SKM-1 treated with dmso at 0.1 percent for 144 hours (cell line): ENCODE measurements around the gene SLC39A11.
A peak's percentile ranks its signal among the peaks of the same experiment; 100 is the strongest.
"Not testable (repeated sequence)": the region's sequence is repeated elsewhere in the genome, so short reads cannot be mapped to it uniquely, and the experiment has no call there.

ENCODE experiments used
- DNase-seq: peaks from one replicate; lab custom pipeline; 2025; ENCODE audit not compliant: unreplicated experiment; lab: John Stamatoyannopoulos, UW

The SLC39A11 gene

DNA sequence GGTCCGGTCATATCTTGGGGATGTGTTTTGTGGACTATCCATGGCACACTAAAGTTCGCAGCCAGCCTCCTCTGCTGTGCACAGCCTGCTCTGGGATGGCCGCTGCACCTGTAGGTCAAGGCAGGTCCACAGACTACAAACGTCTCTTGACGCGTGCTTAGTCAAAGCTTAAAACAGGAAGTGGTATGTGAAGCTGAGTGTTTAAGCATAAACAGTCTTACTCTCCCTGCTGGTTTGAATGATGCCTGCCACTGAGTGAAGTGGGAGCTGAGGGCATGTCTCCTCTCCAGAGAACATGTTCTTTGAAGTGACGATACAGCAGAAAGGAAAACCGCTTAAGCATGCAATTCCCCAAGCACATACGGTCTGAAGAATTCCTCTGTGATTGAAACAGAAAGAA lies 365.6 kb downstream of the SLC39A11 start:
- DNase-seq: no peak

DNA sequence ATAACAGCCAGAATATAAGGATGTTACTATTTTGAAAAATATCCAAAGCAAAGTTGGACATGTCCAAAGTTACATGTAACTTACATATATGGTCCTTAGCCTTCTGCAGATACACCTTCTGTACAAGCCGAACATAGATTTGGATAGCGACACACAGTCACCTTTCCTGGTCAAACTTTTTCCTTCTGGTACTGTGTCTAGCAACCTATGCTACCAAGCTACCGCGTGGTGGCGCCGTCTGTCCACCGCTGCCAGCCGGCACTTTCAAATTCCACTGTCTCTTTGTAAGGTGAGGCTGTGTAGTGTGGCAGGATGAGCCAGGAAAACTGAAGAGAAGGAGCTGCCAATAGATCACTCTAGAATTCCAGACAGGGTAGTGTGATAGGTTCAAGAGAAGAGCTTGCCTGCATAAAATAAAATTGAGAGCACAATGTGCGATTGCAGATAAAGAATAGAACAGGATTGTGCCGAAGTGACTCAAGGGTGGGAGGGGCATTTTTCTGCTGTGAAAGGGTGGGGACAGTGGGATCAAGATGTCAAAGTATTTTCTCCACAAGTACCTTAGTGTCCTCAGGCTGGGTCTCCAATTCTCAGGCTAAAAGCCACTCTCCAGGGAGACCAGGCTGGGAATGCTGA lies 366.9 kb downstream of the SLC39A11 start:
- no peak for DNase-seq

DNA sequence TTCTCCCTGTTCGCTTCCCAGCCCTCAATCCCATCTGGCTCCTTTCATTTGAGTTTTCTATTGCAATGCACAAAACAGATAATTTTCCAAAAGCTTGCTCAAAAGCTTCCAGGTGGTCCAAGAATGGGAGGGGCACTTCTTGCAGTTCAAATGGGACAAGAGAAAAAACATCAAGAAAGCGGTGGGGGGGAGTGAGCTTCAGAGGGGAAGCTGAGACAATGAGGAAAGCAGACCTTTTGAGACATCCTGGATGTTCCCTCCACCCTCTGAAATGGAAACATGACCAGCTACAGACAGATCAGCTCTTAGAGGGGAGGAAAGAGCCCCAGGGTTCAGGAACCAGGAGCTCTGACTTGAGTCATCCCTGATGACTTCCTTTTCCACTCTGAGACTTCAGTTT lies 368.2 kb downstream of the SLC39A11 start:
- no peak for DNase-seq

DNA sequence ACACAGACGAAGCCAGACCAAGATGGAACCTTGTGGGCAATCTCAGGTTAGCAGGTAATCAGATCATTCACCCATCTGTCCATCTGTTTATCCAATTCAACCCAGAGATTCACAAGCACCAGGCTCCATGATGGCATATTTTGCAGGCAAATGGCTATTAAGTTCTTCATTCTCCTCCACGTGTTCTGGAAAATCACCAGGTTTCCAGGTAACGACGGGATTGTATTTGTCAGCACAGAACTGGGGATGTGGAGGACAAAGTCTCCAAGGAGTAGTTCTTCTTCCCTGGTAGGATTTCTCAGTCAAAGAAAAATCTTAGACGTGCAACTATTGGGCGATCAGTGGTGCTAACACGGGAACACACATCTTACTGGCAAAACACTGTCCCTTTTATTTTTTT lies 368.8 kb downstream of the SLC39A11 start:
- DNase-seq: no peak

DNA sequence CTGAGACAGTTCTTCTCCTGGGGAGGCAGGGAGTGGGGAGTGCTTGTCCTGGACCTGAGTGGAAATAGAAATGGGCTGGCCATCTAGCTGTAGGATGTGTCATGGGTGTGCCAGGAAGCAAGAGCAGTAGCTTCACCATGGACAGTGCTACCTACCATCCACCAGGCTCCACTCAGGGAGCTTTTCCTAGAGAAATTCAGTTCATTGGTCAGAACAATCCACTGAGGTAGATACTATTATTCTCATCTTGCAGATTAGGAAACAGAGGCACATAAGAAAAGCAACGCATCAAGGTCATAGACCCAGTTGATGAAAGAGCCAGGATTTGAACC lies 372.0 kb downstream of the SLC39A11 start:
- DNase-seq: no peak

DNA sequence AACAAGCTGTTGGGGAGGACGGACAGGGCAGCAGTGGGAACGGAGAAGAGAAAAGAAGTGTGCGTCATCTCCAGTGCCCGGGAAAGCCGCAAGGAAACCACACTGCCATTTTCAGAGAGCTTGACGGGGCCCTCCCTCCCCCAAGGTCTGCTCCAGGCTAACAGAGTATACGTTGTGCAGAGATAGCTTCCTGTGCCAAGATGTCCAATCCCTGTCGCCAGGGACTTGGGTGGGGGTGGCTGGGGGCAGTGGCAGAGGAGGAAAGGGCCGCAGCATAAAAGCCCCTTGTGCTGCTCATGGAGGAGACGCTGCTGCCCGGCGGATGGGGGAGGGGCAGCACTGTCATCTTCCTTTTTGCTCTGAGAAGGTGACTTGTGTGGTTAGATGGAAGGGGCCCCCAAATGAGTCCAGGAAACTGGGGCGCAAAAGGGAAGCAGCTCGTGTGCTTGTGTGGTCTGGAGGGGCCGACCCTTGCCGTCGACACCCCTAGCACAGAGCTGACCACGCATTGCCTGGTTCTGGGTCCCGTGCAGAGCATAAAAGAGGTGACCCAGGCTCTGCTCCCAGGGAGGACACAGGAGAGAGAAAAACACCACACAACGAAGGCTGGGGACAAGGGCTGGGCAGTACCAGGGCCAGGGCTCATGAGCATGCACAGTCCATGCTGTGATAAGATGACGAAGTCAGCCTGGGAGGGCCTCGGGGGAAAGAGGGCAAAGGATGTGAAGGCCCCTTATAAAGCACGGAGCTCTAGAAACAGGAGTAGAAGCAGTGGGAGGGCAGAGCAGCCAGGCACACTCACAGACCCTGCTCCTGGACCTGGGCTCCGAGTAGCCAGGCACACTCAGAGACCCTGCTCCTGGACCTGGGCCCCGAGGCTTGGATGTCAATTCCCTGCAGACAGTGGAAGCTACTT lies 372.7 kb downstream of the SLC39A11 start:
- peak; percentile 78 for DNase-seq

DNA sequence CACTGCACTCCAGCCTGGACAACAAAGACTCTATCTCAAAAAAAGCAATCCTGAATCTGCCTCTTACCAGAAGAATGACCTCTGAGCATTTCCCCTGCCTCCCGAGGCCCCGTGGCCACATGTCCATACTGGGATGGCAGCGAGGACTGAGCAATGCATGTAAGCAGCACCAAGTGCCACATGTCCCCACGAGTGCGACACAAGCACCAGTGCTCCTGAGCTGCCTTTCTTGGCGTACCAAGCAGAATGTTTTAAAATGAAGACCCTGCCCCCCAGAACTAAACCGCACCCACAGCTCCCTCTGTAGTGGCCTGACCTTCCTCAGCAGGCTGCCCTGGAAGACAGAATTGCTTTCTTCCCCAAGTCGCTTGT lies 373.3 kb downstream of the SLC39A11 start:
- DNase-seq: no peak

DNA sequence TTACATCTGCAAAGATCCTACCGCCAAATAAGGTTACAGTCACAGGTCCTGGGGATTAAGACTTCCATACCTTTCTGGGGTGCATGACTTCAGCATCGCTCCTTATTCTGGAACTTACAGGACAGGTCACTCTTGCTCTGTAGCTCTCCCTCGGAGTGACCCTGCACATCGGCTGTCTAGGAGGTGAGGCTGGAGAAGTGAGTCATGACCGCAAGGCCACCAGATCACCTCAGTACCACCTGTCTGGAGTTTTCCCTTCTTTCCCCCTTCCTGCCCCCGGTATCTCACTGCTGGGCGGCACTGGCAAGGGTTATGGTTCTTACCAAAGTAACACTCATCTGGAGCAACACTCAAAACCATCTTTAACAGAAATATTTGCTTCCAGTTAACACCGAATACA lies 374.8 kb downstream of the SLC39A11 start:
- no peak for DNase-seq

DNA sequence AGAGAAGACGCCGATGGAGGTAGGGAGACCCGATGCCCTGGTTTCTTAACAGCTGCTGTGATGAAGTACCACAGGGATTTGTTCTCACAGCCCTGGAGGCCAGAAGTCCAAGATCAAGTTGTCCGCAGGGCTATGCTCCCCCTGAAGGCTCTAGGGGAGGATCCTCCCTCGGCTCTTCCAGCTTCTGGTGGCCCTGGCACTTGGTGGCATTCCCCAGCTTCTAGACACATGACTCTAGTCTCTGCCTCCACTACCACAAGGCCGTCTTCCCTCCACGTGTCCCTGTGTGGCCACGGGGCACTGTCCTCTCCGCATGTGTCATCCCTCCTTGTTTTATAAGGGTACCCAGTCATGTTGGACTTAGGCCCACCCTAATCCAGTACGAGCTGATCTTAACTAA lies 375.2 kb downstream of the SLC39A11 start:
- no peak for DNase-seq

DNA sequence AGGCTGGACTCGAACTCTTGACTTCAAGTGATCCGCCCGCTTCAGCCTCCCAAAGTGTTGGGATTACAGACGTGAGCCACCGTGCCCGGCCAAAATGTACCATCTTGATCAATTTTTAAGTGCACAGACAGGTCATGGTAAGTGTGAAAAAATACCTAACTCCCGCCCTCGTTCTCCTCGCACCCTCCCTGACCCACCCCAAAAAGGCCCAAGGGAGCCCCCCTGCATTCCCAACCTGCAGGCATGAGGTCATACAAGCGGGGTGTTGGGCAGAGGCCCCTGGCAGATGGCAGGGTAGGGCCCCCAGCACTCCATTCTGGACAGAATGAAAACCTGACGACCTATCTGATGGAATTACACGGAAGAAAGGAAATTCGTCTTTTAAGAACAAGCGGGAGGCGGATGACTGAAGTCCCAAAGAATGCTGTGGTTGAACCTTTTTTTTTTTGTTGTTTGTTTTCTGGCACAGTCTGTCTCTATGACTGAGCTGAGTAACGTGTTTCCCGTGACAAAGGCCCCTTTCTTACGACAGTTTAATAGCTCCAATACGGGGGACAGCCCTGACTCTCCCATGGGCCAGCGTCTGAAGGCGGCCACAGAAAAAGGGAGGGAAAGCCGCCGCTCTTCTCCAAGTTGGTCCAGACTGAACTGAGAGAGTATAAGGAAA lies 376.4 kb downstream of the SLC39A11 start:
- DNase-seq: no peak

DNA sequence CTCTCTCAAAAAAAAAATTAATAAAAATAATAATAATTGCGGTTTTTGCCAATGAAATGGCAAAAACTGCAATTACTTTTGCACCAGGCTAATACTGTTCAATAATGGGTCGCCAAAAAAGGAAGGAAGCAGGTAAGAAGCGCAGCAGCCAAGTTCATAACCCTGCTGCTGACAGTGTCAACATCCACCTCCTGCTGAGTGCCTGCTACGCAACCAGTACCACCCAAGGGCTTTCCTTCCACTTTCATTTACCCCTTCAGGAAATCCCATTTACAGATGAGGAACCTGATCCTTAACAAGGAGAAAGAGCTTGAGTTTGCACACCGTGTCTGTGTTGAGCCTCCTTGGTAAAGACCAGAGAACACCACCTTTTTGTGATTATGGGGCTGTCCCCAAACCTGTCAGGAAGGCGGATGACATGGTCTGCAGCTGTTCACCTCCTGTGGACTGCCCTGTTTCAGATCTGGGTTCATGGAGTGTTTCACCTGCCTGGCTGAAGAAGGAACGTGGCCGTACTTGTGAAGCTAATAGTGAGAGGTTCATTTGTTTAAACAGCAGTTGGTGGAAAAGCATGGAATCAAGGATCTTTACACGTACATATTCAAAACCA lies 378.0 kb downstream of the SLC39A11 start:
- DNase-seq: peak; percentile 66

DNA sequence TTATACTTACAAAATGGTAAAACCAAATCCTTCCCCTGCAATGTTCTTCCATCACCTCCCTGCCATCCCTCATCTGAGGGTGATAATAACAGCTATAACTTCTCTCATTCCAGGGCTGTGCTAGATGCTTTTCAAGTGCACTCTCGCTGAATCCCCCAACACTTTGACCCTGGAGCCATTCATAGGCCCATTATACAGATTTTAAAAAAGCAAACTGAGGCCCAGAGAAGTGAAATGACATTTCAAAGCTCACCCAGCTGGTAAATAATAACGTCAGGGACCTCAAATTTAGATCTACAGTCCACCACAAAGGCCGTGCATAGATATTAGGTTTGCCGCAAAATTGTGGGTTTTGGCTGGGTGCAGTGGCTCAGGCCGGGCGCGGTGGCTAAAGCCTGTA lies 378.8 kb downstream of the SLC39A11 start:
- DNase-seq: no peak

DNA sequence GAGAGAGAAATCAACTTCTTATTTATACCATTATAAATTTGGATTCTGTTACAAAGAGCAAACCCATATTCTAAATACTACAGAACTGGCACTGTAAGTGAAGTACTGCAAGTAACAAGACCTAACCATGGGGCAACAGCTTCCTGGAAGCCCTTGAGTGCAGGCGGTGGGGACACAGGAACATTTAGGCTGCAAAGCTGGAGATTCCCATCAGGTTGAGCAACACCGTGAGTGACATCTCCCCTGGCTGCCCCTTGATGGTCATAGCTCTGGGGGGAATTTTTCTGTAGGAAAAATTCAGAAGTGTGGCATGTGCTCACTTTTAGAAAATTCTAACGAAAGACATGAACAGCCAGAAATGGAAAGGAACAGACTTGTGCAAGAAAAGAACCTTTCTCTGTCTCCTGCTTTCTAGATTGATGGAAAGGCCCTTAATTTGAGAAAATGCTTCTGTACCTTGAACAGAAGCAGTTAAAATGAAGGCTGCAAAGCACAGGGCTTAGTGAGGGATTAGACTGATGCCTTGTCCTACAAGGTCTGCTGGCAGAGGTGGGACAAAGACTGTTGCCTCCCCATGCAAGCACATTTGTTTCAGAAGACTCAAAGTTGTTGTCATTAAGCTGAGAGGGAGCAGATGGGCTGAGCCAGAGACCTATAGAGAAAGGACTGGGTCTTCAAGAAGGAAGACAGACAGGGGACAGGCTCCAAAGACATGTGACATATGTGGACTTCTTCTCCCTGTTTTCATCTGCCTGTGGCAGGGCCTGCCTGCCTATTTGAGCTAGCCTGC lies 380.8 kb downstream of the SLC39A11 start:
- DNase-seq: no peak

DNA sequence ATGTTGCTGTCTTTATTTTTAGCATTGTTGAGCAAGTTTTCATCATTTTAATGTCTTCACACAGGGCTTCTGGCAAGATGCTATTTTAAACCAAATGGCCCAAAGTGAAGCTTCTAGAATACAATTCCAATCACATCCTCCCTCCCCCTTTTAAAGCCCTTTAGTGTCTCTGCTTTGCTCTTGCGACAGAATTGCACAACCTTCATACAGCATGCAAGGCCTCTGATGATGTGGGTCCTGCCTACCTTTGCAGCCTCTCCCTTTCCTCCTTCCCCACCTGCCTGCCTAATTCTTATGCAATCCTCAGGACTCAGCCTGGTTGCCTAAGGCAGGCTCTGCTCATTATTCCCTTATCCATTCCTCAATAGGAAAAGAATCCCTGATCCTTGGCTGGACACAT lies 381.7 kb downstream of the SLC39A11 start:
- no peak for DNase-seq

DNA sequence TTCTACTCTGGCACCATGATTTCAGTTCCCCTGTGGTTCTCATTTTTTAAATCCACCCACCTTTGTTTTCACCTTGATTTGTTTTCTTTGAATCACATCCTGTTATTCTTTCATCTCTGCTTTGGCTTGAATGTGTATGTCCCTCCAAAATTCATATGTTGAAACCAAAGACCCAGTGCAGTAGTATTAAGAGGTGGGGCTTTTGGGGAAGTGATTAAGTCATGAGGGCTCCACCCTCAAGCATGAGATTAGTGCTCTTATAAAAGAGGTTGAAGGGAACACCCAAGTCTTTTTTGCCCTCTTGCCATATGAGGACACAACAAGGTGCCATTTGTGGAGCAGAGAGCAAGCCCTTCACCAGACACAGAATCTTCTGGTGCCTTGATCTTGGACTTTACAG lies 382.3 kb downstream of the SLC39A11 start:
- no peak for DNase-seq

DNA sequence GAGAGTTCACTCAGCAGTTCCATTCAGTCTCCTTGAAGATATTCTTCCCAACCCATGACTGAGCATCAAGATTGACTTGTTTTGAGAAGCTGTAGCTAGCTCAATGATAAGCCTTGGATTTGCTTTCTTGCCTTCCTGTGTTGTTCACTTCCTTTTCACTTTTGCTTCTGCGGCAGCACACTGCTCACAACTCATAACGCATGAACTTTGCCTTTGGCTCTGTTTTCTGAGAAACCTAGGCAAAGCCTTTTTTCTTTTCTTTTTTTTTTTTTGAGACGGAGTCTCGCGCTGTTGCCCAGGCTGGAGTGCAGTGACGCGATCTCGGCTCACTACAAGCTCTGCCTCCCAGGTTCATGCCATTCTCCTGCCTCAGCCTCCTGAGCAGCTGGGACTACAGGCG lies 383.8 kb downstream of the SLC39A11 start:
- DNase-seq: not testable (repeated sequence)

DNA sequence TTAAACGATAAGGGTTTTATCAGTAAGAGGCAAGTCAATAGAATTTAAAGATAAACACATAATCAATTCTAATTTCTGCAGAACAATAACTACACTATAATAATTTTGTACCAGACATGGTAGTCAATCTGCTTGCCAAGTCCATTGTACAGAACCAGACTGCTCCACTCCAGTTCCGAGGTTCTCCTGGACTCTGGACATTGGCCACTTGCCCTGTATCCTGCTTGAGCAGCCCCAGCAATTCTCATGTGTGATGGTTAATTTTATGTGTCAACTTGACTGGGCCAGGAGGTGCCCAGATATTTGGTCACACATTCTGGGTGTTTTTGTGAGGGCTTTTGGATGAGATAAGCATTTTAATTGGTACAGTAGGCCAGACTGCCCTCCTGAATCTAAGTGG lies 384.6 kb downstream of the SLC39A11 start:
- no peak for DNase-seq

DNA sequence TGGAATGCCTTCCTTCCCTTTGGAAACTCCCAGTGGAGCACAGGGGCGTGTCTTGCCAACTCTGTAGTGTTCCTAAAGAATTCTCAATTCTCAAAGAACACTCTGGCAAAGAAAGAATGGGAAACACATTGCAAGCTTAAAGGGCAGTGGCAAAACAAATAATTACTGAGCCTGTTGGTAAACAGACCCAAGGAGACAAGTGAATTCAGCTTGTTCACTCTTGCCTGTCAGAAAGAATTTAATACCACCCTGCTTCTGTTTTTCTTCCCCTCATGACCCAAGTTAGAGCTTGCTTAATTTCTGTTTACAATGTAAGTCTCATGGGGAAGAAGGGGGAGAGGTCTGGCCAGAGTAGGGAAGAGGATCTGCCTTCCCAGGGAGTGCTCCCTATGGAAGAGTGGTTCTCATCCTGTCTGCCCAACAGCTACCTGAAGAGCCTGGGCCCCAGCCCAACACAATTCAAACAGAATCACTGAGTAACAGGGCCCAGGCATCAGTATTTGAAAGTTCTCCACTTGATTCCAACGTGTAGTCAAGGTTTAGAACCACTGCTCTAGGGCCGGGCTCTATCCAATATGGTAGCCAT lies 386.0 kb downstream of the SLC39A11 start:
- no peak for DNase-seq

DNA sequence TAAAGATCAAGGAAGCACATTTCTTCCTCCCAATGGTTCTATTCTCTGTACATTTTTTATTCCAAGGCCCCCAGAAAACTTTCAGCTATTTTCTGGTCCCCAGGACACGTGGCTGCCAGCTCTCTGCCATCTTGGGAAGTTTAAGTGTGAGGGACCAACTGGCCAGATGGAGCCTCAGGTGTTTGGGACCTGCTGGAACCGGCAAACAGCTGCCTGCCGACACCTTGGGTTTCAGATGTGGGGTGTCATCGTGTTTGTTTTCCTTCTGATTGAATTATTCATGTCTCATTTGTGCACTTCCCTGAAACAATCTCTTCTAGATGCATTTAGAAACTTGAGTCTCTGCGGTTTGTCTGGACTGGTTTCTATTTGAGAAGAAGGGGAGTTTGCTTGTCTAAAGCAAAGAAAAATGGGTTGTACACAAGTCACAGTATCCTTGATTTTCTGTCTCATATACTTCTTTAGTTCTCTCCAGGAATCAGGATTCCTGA lies 386.5 kb downstream of the SLC39A11 start:
- no peak for DNase-seq

DNA sequence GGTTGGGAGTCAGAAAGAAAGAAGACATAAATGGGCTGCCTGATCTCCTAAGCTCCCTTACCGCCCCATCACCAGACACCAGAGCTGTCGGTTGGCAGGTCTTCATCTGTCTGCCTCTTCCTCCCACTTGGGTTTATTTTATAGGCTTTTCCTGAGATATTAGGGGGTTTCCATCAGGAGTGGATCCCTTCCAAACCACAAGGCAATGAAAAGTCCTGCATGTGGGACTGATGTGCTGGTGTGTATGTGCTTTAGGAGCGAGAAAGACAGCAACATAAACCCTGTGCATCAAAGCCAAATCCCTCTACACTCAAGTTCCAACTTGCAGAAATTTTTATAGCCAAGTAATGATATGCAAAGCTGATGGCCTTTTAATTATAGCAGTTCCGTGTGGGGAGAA lies 389.5 kb downstream of the SLC39A11 start:
- DNase-seq: no peak
